ENCODE results near the gene ARAP1.

The ARAP1 gene

GRCh38 chr11:72727521-72727920, 24.7 kb downstream of the ARAP1 start:
- Histone ChIP-seq H3K27me3 (ENCODE audit: insufficient read depth, poor library complexity, severe bottlenecking) (no peaks in the 10 kb centered on the region), H3K27ac (replicated peaks) (no peak overlapping the region), H3K4me3 (replicated peaks; ENCODE audit: insufficient read depth, low read length) (no peak overlapping the region)
- TF ChIP-seq CTCF (IDR thresholded peaks at IDR 0.05; ENCODE audit: insufficient read depth, low read length) = no peak
- TF ChIP-seq REST (IDR thresholded peaks at IDR 0.05; ENCODE audit: insufficient replicate concordance, low read depth) = no peak
- no peak for TF ChIP-seq POLR2AphosphoS5 (IDR thresholded peaks at IDR 0.05; ENCODE audit: low read depth)
- TF ChIP-seq GABPA (IDR thresholded peaks at IDR 0.05; ENCODE audit: low read depth) = no peak
- TF ChIP-seq SPI1 (IDR thresholded peaks at IDR 0.05; ENCODE audit: borderline replicate concordance, low read depth) = no peak
- peak in 1 of 2 experiments; percentile 20 for DNase-seq (ENCODE audit: low read depth in 1 of 2, low spot score in 1 of 2)

GRCh38 chr11:72726266-72727220, 25.7 kb downstream of the ARAP1 start:
- Histone ChIP-seq H3K27me3 (ENCODE audit: insufficient read depth, poor library complexity, severe bottlenecking) (no peaks in the 10 kb centered on the region), H3K27ac (replicated peaks) (no peak overlapping the region), H3K4me3 (replicated peaks; ENCODE audit: insufficient read depth, low read length) (no peak overlapping the region)
- TF ChIP-seq SPI1 (IDR thresholded peaks at IDR 0.05; ENCODE audit: borderline replicate concordance, low read depth) = no peak
- TF ChIP-seq REST (IDR thresholded peaks at IDR 0.05; ENCODE audit: insufficient replicate concordance, low read depth) = no peak
- TF ChIP-seq POLR2AphosphoS5 (IDR thresholded peaks at IDR 0.05; ENCODE audit: low read depth) = no peak
- TF ChIP-seq GABPA (IDR thresholded peaks at IDR 0.05; ENCODE audit: low read depth) = no peak
- TF ChIP-seq CTCF (IDR thresholded peaks at IDR 0.05; ENCODE audit: insufficient read depth, low read length) = no peak
- no peak for DNase-seq (ENCODE audit: low read depth in 1 of 2, low spot score in 1 of 2)

- TF ChIP-seq REST (IDR thresholded peaks at IDR 0.05; ENCODE audit: insufficient replicate concordance, low read depth) = no peak
- TF ChIP-seq CTCF (IDR thresholded peaks at IDR 0.05; ENCODE audit: insufficient read depth, low read length) = no peak
- TF ChIP-seq GABPA (IDR thresholded peaks at IDR 0.05; ENCODE audit: low read depth) = no peak
- no peak for TF ChIP-seq SPI1 (IDR thresholded peaks at IDR 0.05; ENCODE audit: borderline replicate concordance, low read depth)
- no peak for TF ChIP-seq POLR2AphosphoS5 (IDR thresholded peaks at IDR 0.05; ENCODE audit: low read depth)
- no peak overlapping the region for H3K4me3 ChIP-seq (replicated peaks; ENCODE audit: insufficient read depth, low read length)
- H3K27ac ChIP-seq (replicated peaks) = no peak overlapping the region
- DNase-seq (ENCODE audit: low read depth in 1 of 2, low spot score in 1 of 2) = no peak
- H3K27me3 ChIP-seq (ENCODE audit: insufficient read depth, poor library complexity, severe bottlenecking) = no peaks in the 10 kb centered on the region
Observed at GRCh38 chr11:72725724-72726028, 26.5 kb downstream of the ARAP1 start.
